Activated CD4-positive, alpha-beta T cell treated with anti-CD3 and anti-CD28 coated beads for 36 hours (primary cell): ENCODE measurements around the gene TMBIM6. TPM values are rescaled to one million over a fixed set of nuclear protein-coding genes. Genes with fewer than 3 reads are reported as not detected.

Experiments used
- ATAC-seq: fragments of 200-7000 bp; cut with Tn5 transposase; one replicate; pipeline ENCODE4 v1.10.0; 2021; ENCODE audit warnings: mild to moderate bottlenecking, moderate library complexity
- CTCF ChIA-PET: fragments of 350-600 bp; sonication (Branson Sonifier 250); formaldehyde crosslinking; loops from one replicate; lab custom pipeline; 2021; ENCODE audit warnings: antibody characterized with exemption; lab: Charles Lee
- POLR2A ChIA-PET: fragments of 350-600 bp; sonication (Branson Sonifier 250); formaldehyde crosslinking; loops from one replicate; lab custom pipeline; 2021; ENCODE audit warnings: antibody characterized with exemption, inconsistent platforms; lab: Charles Lee
- DNase-seq: peaks from one replicate; pipeline ENCODE4 v3.0.0-alpha.2; 2020
- H3K27ac Mint-ChIP-seq: one replicate; pipeline ENCODE4 v1.8.0; 2021; ENCODE audit warnings: mixed read lengths
- H3K27me3 Mint-ChIP-seq: one replicate; pipeline ENCODE4 v1.8.0; 2021; ENCODE audit warnings: mixed read lengths
- H3K36me3 Mint-ChIP-seq: one replicate; pipeline ENCODE4 v1.8.0; 2021; ENCODE audit warnings: low read depth, mixed read lengths
- H3K4me1 Mint-ChIP-seq: one replicate; pipeline ENCODE4 v1.8.0; 2021; ENCODE audit warnings: mixed read lengths
- H3K4me3 Mint-ChIP-seq: one replicate; pipeline ENCODE4 v1.8.0; 2021; ENCODE audit warnings: mild to moderate bottlenecking, moderate library complexity, mixed read lengths
- H3K9me3 Mint-ChIP-seq: one replicate; pipeline ENCODE4 v1.8.0; 2021; ENCODE audit warnings: low read depth, mixed read lengths
- intact Hi-C, 2 experiments: fragments of 100-400 bp; cut with DNase I in 1 of 2; cut with micrococcal nuclease in 1 of 2; formaldehyde crosslinking; loops; one replicate each; pipeline versions ENCODE4 v1.14.2 to v1.15.1; 2022 to 2024; cut with DNase I, micrococcal nuclease
- total RNA-seq, 2 experiments: library from RNA; stranded (reverse); gene quantifications; one replicate each; pipeline ENCODE4 v1.2.3, GENCODE V29; 2021

TMBIM6 gene
- total RNA-seq, 2 experiments from 2014 or later: 378 to 450 TPM

- ATAC-seq (no peak), DNase-seq (no peak)
- no peak overlapping the region for H3K27ac Mint-ChIP-seq
- ChIA-PET POLR2A (no interaction called here), CTCF (no interaction called here)
- no peak overlapping the region for H3K4me3 Mint-ChIP-seq
- peaks cover 4% of the 10 kb centered on the region for H3K36me3 Mint-ChIP-seq
- no peaks in the 10 kb centered on the region for H3K4me1 Mint-ChIP-seq
- H3K27me3 Mint-ChIP-seq: no peaks in the 10 kb centered on the region
- intact Hi-C loops: no loop called here
- no peaks in the 10 kb centered on the region for H3K9me3 Mint-ChIP-seq
These were observed 65.5 kb downstream of the TMBIM6 start for GRCh38 chr12:49806877-49807276.

GRCh38 chr12:49807991-49808580 lies 66.7 kb downstream of the TMBIM6 start:
- intact Hi-C loops: no loop called here
- peaks cover 2% of the 10 kb centered on the region for H3K36me3 Mint-ChIP-seq
- no peaks in the 10 kb centered on the region for H3K9me3 Mint-ChIP-seq
- H3K4me3 Mint-ChIP-seq: no peak overlapping the region
- H3K27me3 Mint-ChIP-seq: no peaks in the 10 kb centered on the region
- H3K27ac Mint-ChIP-seq: no peak overlapping the region
- ATAC-seq: no peak
- H3K4me1 Mint-ChIP-seq: peaks cover 1% of the 10 kb centered on the region
- DNase-seq: no peak
- ChIA-PET CTCF (interaction anchor here (1.1 kb wide), 2 partner anchors 31 to 67 kb away, joined by 4 to 5 read pairs; partner anchors contain the start of gene TMBIM6), POLR2A (no interaction called here)

- Mint-ChIP-seq H3K27ac (no peak overlapping the region), H3K9me3 (no peaks in the 10 kb centered on the region), H3K4me3 (no peak overlapping the region), H3K36me3 (no peaks in the 10 kb centered on the region), H3K27me3 (no peaks in the 10 kb centered on the region), H3K4me1 (peaks cover 3% of the 10 kb centered on the region)
- no peak for ATAC-seq
- DNase-seq: no peak
- intact Hi-C loops: no loop called here
- CTCF ChIA-PET: interaction anchor here (1.1 kb wide), 2 partner anchors 30 to 68 kb away, joined by 4 to 5 read pairs; partner anchors contain the start of gene TMBIM6
- POLR2A ChIA-PET: no interaction called here
These were observed 67.5 kb downstream of the TMBIM6 start for GRCh38 chr12:49808686-49809380.

GRCh38 chr12:49809381-49809905 lies 68.1 kb downstream of the TMBIM6 start:
- Mint-ChIP-seq H3K9me3 (no peaks in the 10 kb centered on the region), H3K27me3 (no peaks in the 10 kb centered on the region), H3K4me1 (peaks cover 3% of the 10 kb centered on the region), H3K36me3 (no peaks in the 10 kb centered on the region), H3K4me3 (no peak overlapping the region), H3K27ac (no peak overlapping the region)
- POLR2A ChIA-PET: no interaction called here
- ATAC-seq (no peak), DNase-seq (no peak)
- CTCF ChIA-PET: interaction anchor here (0.7 kb wide), 2 partner anchors 102 to 544 kb away, joined by 3 to 4 read pairs; no protein-coding TSS in a partner anchor
- intact Hi-C loops: no loop called here

DNA sequence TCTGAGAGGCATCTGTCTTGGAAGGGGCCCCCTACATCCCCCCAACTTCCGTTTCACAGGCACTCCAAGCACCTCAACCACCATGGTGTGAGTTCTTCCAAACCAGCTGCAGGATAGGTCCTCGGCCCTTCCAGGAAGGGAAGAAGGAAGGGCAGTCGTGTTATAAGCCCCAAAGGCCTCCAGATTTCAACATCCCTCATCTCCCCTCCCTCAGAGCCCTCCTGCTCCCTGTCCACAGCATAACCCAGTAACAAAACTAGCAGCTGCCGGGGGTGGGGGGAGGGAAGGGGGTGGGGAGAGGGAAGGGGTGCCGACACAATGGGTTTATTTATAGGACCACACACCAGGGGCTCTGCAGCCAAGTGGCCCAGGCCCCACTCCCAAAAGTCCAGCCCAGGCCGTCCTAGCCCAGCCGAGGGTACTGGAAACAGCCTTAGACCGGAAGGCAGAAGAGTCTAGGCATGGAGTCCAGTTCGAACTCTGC lies 68.6 kb downstream of the TMBIM6 start:
- POLR2A ChIA-PET: no interaction called here
- no peak overlapping the region for H3K27ac Mint-ChIP-seq
- intact Hi-C loops: no loop called here
- H3K4me3 Mint-ChIP-seq: no peak overlapping the region
- ATAC-seq (no peak), DNase-seq (no peak)
- CTCF ChIA-PET: interaction anchor here (0.6 to 2.2 kb wide), 4 partner anchors 32 to 544 kb away, joined by 3 to 11 read pairs (median 4); no protein-coding TSS in a partner anchor
- no peaks in the 10 kb centered on the region for H3K9me3 Mint-ChIP-seq
- H3K4me1 Mint-ChIP-seq: peaks cover 3% of the 10 kb centered on the region
- H3K27me3 Mint-ChIP-seq: no peaks in the 10 kb centered on the region
- peaks cover 3% of the 10 kb centered on the region for H3K36me3 Mint-ChIP-seq

DNA sequence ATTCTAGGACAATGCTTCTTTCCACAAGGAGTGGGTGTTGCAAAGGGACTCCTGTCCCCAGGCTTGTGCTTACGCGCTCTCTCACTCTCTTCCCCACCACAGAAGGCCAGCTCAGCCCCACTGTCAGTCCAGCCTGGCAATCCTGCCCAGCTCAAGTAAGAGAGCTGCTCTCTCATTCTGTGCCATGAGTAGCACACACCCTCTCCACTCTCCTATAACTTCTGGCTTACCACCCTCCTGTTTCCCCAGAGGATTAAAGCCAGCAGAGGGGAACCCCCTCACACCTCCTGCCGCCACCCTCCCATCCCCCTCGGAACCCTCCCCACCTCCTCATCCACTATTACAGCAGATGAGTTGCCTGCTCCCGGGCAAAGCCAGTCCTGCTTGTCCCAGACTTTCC lies 69.8 kb downstream of the TMBIM6 start:
- CTCF ChIA-PET: interaction anchor here (0.8 to 2.2 kb wide), 4 partner anchors 10 to 33 kb away, joined by 3 to 11 read pairs (median 4); no protein-coding TSS in a partner anchor
- peaks cover 3% of the 10 kb centered on the region for H3K36me3 Mint-ChIP-seq

DNA sequence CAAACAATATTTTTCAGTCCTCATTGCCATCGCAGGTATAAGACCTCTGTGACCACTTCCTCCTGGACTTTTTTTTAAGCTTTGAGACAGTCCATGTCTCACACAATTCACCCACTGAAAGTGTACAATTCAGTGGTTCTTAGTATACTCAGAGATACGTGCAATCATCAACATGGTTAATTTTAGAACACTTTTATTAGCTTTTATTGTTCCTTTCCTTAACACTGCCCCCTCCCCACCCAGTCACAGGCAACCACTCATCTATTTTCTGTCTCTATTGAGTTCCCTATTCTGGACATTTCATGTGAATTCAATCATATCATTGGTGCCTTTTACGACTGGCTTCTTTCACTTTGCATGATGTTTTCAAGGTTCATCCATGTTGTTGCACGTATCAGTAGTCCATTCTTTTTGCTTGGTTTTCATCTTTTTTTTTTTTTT lies 70.6 kb downstream of the TMBIM6 start:
- intact Hi-C loops: no loop called here
- ChIA-PET CTCF (interaction anchor here (1.6 to 2.2 kb wide), 2 partner anchors 27 to 34 kb away, joined by 5 to 11 read pairs; no protein-coding TSS in a partner anchor), POLR2A (no interaction called here)
- H3K27me3 Mint-ChIP-seq: no peaks in the 10 kb centered on the region
- H3K9me3 Mint-ChIP-seq: no peaks in the 10 kb centered on the region
- no peak for ATAC-seq
- peaks cover 3% of the 10 kb centered on the region for H3K4me1 Mint-ChIP-seq
- no peak for DNase-seq
- peaks cover 5% of the 10 kb centered on the region for H3K36me3 Mint-ChIP-seq
- H3K27ac Mint-ChIP-seq: no peak overlapping the region
- H3K4me3 Mint-ChIP-seq: no peak overlapping the region

More for the DNA sequence above, 69.8 kb downstream of the TMBIM6 start:
- POLR2A ChIA-PET: no interaction called here
- Mint-ChIP-seq H3K27me3 (no peaks in the 10 kb centered on the region), H3K27ac (no peak overlapping the region), H3K4me1 (peaks cover 3% of the 10 kb centered on the region), H3K4me3 (no peak overlapping the region), H3K9me3 (no peaks in the 10 kb centered on the region)
- ATAC-seq (no peak), DNase-seq (no peak)
- intact Hi-C loops: no loop called here

DNA sequence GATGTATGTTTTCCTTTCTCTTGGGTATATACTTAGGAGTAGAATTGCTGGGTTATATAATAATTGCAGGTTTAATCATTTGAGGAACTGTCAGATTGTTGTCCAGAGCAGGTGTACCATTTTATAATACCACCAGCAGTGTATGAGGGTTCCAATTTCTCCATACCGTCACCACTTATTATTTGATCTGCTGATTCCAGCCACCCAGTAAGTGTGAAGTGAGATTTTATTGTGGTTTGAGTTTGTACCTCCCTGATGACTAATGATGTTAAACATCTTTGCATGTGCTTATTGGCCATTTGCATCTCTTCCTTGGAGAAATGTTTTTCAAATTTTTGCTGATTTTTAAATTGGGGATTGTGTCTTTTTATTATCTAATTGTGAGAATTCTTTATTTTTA lies 71.8 kb downstream of the TMBIM6 start:
- ChIA-PET POLR2A (no interaction called here), CTCF (no interaction called here)
- DNase-seq: no peak
- intact Hi-C loops: no loop called here
- H3K27ac Mint-ChIP-seq: no peak overlapping the region
- no peak overlapping the region for H3K4me3 Mint-ChIP-seq
- H3K27me3 Mint-ChIP-seq: no peaks in the 10 kb centered on the region
- peaks cover 5% of the 10 kb centered on the region for H3K4me1 Mint-ChIP-seq
- H3K36me3 Mint-ChIP-seq: peaks cover 5% of the 10 kb centered on the region
- no peak for ATAC-seq
- H3K9me3 Mint-ChIP-seq: no peaks in the 10 kb centered on the region

Other genes starting within 250 kb of the TMBIM6 start
- gene KCNH3, start 202.5 kb upstream of the TMBIM6 start, total RNA-seq: 1 to 10 TPM; 2.4 to 3.3 TPM
- gene MCRS1, start 173.4 kb upstream of the TMBIM6 start, total RNA-seq: 10 to 100 TPM; 48.2 to 58.2 TPM
- under 1 TPM; 0.05 to 0.07 TPM for gene FAM186B, start 135.9 kb upstream of the TMBIM6 start, total RNA-seq
- gene PRPF40B, start 118.0 kb upstream of the TMBIM6 start, total RNA-seq: 1 to 10 TPM; 6.9 to 8.1 TPM
- 10 to 100 TPM; 23.2 to 24.3 TPM for gene FMNL3, start 34.2 kb upstream of the TMBIM6 start, total RNA-seq
- gene NCKAP5L, start 86.9 kb downstream of the TMBIM6 start, total RNA-seq: 1 to 10 TPM; 4.3 to 4.5 TPM
- 1 to 10 TPM; 5.5 to 5.6 TPM for gene BCDIN3D, start 101.5 kb downstream of the TMBIM6 start, total RNA-seq
- under 1 TPM; 0.53 to 0.91 TPM for gene FAIM2, start 162.3 kb downstream of the TMBIM6 start, total RNA-seq
- gene AQP2, start 209.2 kb downstream of the TMBIM6 start, total RNA-seq: not detected
- gene AQP5, start 220.3 kb downstream of the TMBIM6 start, total RNA-seq: not detected
- gene AQP6, start 231.4 kb downstream of the TMBIM6 start, total RNA-seq: not detected